ENCODE results near the gene CCDC68. TPM values are rescaled to one million over a fixed set of nuclear protein-coding genes. Genes with fewer than 3 reads are reported as not detected.
"Not testable (repeated sequence)": the region's sequence is repeated elsewhere in the genome, so short reads cannot be mapped to it uniquely, and the experiment has no call there.

Gene CCDC68
- total RNA-seq, 1 experiment from 2014 or later = 3.1 TPM

DNA sequence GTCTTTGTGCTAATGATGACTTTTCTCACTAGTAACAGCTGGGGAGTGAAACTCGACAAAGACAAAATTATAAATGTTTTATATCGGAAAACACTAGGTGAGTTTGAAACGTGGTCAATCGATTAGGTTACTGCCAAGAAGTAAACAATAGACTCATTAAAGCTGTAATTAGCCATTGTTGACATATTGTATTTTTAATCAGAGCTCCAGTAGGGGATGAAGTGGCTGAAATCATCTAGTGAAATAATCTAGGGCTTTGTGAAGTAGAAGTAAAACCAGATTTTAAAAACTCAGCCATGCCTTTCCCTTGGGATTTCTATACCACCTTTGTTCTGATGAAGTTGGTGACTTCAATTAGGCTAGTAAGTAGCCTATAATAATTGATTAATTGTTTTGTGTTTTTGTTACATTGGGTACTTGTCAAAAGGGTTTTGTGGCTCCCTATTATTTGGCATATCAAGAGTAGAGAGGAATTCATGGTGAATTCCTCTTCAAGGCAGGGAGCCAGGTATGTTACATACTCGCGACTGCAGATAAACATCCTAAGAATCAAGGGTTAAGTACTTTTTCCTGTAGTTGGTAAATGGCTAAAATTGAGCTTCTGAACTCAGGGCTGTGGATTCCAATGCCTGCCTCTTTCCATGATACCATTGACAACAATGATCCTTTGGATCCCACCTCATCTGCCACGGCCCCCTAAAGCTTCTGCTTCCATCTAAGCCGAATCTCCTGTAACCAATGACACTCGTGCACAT lies 99.4 kb downstream of the CCDC68 start:
- Histone ChIP-seq H4K20me1 (ENCODE audit: low read length) (no peaks in the 10 kb centered on the region), H3K9ac (ENCODE audit: low read length) (no peak overlapping the region), H3K79me2 (ENCODE audit: low read length) (no peaks in the 10 kb centered on the region), H3K4me1 (ENCODE audit: insufficient read depth, low read length) (peaks cover 9% of the 10 kb centered on the region), H2AFZ (ENCODE audit: low read length) (no peak overlapping the region), H3K9me2 (replicated peaks; ENCODE audit: low read length) (no peaks in the 10 kb centered on the region), H3K27me3 (ENCODE audit: low read length) (no peaks in the 10 kb centered on the region), H3K4me3 (ENCODE audit: low read length) (no peak overlapping the region), H3K9me3 (ENCODE audit: low read length) (no peaks in the 10 kb centered on the region), H3F3A (ENCODE audit: low read length, unreplicated experiment) (no peaks in the 10 kb centered on the region), H3K4me2 (ENCODE audit: low read length) (no peak overlapping the region), H3K27ac (ENCODE audit: low read length) (no peak overlapping the region), H3K36me3 (ENCODE audit: low read depth, low read length) (no peaks in the 10 kb centered on the region)
- intact Hi-C loops (cut with micrococcal nuclease) = no loop called here
- ATAC-seq (peak; percentile 62; the same call in 1 of the 2 replicates), DNase-seq (peak; percentile 8)
- CTCF ChIA-PET = no interaction called here
- TF ChIP-seq EZH2 (IDR thresholded peaks at IDR 0.05; ENCODE audit: low read length, unreplicated experiment) (no peak), EZH2phosphoT487 (IDR thresholded peaks at IDR 0.05; ENCODE audit: borderline replicate concordance, low read length) (no peak)
- TF ChIP-seq, protein P1, sequence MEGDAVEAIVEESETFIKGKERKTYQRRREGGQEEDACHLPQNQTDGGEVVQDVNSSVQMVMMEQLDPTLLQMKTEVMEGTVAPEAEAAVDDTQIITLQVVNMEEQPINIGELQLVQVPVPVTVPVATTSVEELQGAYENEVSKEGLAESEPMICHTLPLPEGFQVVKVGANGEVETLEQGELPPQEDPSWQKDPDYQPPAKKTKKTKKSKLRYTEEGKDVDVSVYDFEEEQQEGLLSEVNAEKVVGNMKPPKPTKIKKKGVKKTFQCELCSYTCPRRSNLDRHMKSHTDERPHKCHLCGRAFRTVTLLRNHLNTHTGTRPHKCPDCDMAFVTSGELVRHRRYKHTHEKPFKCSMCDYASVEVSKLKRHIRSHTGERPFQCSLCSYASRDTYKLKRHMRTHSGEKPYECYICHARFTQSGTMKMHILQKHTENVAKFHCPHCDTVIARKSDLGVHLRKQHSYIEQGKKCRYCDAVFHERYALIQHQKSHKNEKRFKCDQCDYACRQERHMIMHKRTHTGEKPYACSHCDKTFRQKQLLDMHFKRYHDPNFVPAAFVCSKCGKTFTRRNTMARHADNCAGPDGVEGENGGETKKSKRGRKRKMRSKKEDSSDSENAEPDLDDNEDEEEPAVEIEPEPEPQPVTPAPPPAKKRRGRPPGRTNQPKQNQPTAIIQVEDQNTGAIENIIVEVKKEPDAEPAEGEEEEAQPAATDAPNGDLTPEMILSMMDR (conservative IDR thresholded peaks at IDR 0.05; ENCODE audit: low read depth, low read length) = no peak
- BruUV-seq (replicated peaks) = no TSS peak
- POLR2A ChIA-PET (ENCODE audit: unreplicated experiment) = no interaction called here

DNA sequence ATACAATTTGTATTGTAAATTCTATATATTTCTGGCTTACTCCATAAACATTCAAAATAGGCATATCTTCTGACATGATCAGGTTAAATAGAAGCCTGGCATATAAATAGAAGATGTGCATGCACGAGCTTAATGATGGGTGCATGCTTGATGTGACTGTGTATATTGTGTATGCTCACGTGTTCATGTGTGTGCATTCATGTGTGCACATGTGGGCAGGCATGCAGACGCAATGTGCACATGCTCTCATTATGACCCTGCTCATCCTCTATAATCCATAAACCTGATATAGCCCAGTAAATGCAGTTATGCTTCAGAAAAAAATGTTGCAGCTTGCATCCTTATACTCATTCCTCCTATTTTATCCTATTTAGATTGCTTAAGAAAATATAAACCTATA lies 101.8 kb downstream of the CCDC68 start:
- Histone ChIP-seq H3K36me3 (ENCODE audit: low read depth, low read length) (no peaks in the 10 kb centered on the region), H4K20me1 (ENCODE audit: low read length) (no peaks in the 10 kb centered on the region), H3F3A (ENCODE audit: low read length, unreplicated experiment) (no peaks in the 10 kb centered on the region), H3K4me3 (ENCODE audit: low read length) (no peak overlapping the region), H3K9me2 (replicated peaks; ENCODE audit: low read length) (no peaks in the 10 kb centered on the region), H3K27ac (ENCODE audit: low read length) (no peak overlapping the region), H3K9me3 (ENCODE audit: low read length) (no peaks in the 10 kb centered on the region), H3K4me1 (ENCODE audit: insufficient read depth, low read length) (peaks cover 9% of the 10 kb centered on the region), H3K9ac (ENCODE audit: low read length) (no peak overlapping the region), H3K27me3 (ENCODE audit: low read length) (no peaks in the 10 kb centered on the region), H3K4me2 (ENCODE audit: low read length) (no peak overlapping the region), H3K79me2 (ENCODE audit: low read length) (no peaks in the 10 kb centered on the region), H2AFZ (ENCODE audit: low read length) (no peak overlapping the region)
- ATAC-seq (no peak), DNase-seq (no peak)
- intact Hi-C loops (cut with micrococcal nuclease) = no loop called here
- TF ChIP-seq EZH2phosphoT487 (IDR thresholded peaks at IDR 0.05; ENCODE audit: borderline replicate concordance, low read length) = no peak
- ChIA-PET CTCF (no interaction called here), POLR2A (ENCODE audit: unreplicated experiment) (no interaction called here)
- BruUV-seq (replicated peaks) = no TSS peak

DNA sequence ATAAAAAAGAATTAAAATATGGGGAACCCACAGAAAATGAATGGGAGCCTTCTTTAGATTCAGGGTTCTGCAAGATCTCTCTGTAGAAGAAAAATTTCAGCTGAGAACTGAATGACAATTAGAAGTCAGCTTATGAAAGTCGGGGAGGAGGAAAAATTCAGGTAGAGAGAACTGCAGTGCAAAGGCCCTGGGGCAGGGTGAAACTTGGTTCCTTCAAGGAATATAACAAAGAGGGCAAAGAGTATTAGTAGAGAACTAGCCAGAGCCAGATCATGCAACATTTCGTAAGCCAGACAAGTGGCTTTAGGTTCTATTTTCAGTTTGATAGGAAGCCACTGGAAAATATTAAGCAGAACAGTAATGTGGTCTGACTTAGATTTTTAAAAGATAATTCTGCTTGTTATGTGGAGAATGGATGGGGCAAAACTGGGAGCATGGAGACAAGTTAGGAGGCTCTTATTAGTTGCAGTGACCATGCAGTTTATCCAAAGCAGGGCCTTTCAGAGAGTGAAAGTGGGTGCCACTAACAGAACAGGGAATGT lies 103.1 kb downstream of the CCDC68 start:
- ChIA-PET CTCF (no interaction called here), POLR2A (ENCODE audit: unreplicated experiment) (no interaction called here)
- ATAC-seq = no peak
- Histone ChIP-seq H3K4me1 (ENCODE audit: insufficient read depth, low read length) (peaks cover 9% of the 10 kb centered on the region), H3K9ac (ENCODE audit: low read length) (no peak overlapping the region), H3K27ac (ENCODE audit: low read length) (no peak overlapping the region), H3K9me3 (ENCODE audit: low read length) (no peaks in the 10 kb centered on the region), H2AFZ (ENCODE audit: low read length) (no peak overlapping the region), H4K20me1 (ENCODE audit: low read length) (no peaks in the 10 kb centered on the region), H3K79me2 (ENCODE audit: low read length) (no peaks in the 10 kb centered on the region), H3K27me3 (ENCODE audit: low read length) (no peaks in the 10 kb centered on the region), H3K9me2 (replicated peaks; ENCODE audit: low read length) (no peaks in the 10 kb centered on the region), H3F3A (ENCODE audit: low read length, unreplicated experiment) (no peaks in the 10 kb centered on the region), H3K4me2 (ENCODE audit: low read length) (no peak overlapping the region), H3K36me3 (ENCODE audit: low read depth, low read length) (no peaks in the 10 kb centered on the region), H3K4me3 (ENCODE audit: low read length) (no peak overlapping the region)
- intact Hi-C loops (cut with micrococcal nuclease) = no loop called here
- no peak for TF ChIP-seq EZH2 (IDR thresholded peaks at IDR 0.05; ENCODE audit: low read length, unreplicated experiment)
- TF ChIP-seq, protein P1 (conservative IDR thresholded peaks at IDR 0.05; ENCODE audit: low read depth, low read length) = no peak
- TF ChIP-seq EZH2phosphoT487 (IDR thresholded peaks at IDR 0.05; ENCODE audit: borderline replicate concordance, low read length) = no peak
- no peak for DNase-seq
- no TSS peak for BruUV-seq (replicated peaks)

DNA sequence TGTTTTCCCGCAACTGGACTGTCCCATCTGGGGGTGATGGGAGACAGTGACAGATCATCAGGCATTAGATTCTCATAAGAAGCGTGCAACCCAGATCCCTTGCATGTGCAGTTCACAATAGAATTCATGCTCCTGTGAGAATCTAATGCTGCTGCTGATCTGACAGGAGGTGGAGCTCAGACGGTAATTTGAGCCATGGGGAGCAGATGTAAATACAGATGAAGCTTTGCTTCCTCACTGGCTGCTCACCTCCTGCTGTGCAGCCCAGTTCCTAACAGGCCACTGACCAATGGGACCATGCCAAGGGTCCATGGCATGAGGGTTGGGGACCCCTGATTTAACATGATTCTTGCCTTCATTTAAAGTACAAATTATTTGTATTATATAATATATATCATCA lies 104.2 kb downstream of the CCDC68 start:
- CTCF ChIA-PET; H3K79me2 ChIP-seq (ENCODE audit: low read length); H3K36me3 ChIP-seq (ENCODE audit: low read depth, low read length); H3K4me2 ChIP-seq (ENCODE audit: low read length); H3K27ac ChIP-seq (ENCODE audit: low read length); intact Hi-C loops (cut with micrococcal nuclease); H4K20me1 ChIP-seq (ENCODE audit: low read length); H3F3A ChIP-seq (ENCODE audit: low read length, unreplicated experiment); ATAC-seq; H3K9me3 ChIP-seq (ENCODE audit: low read length); H3K9ac ChIP-seq (ENCODE audit: low read length); H3K9me2 ChIP-seq (replicated peaks; ENCODE audit: low read length); POLR2A ChIA-PET (ENCODE audit: unreplicated experiment); BruUV-seq (replicated peaks); H3K27me3 ChIP-seq (ENCODE audit: low read length); H2AFZ ChIP-seq (ENCODE audit: low read length); H3K4me3 ChIP-seq (ENCODE audit: low read length); H3K4me1 ChIP-seq (ENCODE audit: insufficient read depth, low read length): not testable (repeated sequence)
- peak; percentile 17 for DNase-seq
